GM23338 (cell line): ENCODE results near the gene BBOX1.

Source experiments
- CREB1 ChIP-seq: fragments of 250-450 bp; sonication (Bioruptor Pico); IDR thresholded peaks from 2 replicates; pipeline ENCODE4 v1.5.0; 2020; ENCODE audit warnings: low read depth, mild to moderate bottlenecking, moderate library complexity
- CTCF ChIP-seq, 2 experiments: fragments of 200-600 bp in 1 of 2; sonication (generic) in 1 of 2; conservative IDR thresholded peaks; 2 replicates each; pipeline versions ENCODE4 v1.5.1 to v1.6.1; 2016 to 2017; ENCODE audit warnings: antibody characterized with exemption in 2 of 2, low read depth in 2 of 2, mild to moderate bottlenecking in 2 of 2, moderate library complexity in 1 of 2
- ETS1 ChIP-seq: IDR thresholded peaks from 2 replicates; pipeline ENCODE4 v1.6.1; 2016; ENCODE audit warnings: antibody characterized with exemption
- EZH2 ChIP-seq: fragments of 200-600 bp; sonication (generic); IDR thresholded peaks from one replicate; pipeline ENCODE4 v1.8.0; 2017; ENCODE audit warnings: antibody characterized with exemption, mild to moderate bottlenecking, low read depth; ENCODE audit not compliant: unreplicated experiment
- EZH2phosphoT487 ChIP-seq: fragments of 200-600 bp; sonication (generic); IDR thresholded peaks from one replicate; pipeline ENCODE4 v1.8.1; 2018; ENCODE audit warnings: antibody characterized with exemption; ENCODE audit not compliant: unreplicated experiment
- POLR2AphosphoS5 ChIP-seq: IDR thresholded peaks from 2 replicates; pipeline ENCODE4 v1.6.1; 2016; ENCODE audit warnings: antibody characterized with exemption, low read depth
- REST ChIP-seq: IDR thresholded peaks from one replicate; pipeline ENCODE4 v1.6.1; 2018; ENCODE audit warnings: antibody characterized with exemption; ENCODE audit not compliant: unreplicated experiment

GRCh38 chr11:27116684-27117083 lies 76.1 kb downstream of the BBOX1 start:
- TF ChIP-seq POLR2AphosphoS5 (no peak), EZH2 (no peak), CTCF (conservative IDR thresholded peaks at IDR 0.05; ENCODE audit: low read depth in 2 of 2) (no peak), REST (no peak), CREB1 (CRISPR knock-in tag) (no peak), ETS1 (no peak), EZH2phosphoT487 (no peak)
